HEK293 (cell line): ENCODE data around the gene BCL7A.

Experiments
- CTCF ChIP-seq: fragments of 450-650 bp; formaldehyde crosslinking; IDR thresholded peaks from 2 replicates; pipeline ENCODE4 v1.5.1; 2016; ENCODE audit warnings: missing biosample characterization, missing genetic modification characterization
- HOXC10 ChIP-seq: sonication (generic); formaldehyde crosslinking; IDR thresholded peaks from 2 replicates; pipeline ENCODE4 v1.8.1; 2023; ENCODE audit warnings: mild to moderate bottlenecking, missing genetic modification reagents
- KLF17 ChIP-seq: fragments of 450-650 bp; formaldehyde crosslinking; IDR thresholded peaks from 2 replicates; pipeline ENCODE4 v1.5.1; 2016; ENCODE audit warnings: missing biosample characterization, missing genetic modification characterization
- PBX3 ChIP-seq: sonication (generic); formaldehyde crosslinking; IDR thresholded peaks from 2 replicates; pipeline ENCODE4 v1.8.1; 2022; ENCODE audit warnings: mild to moderate bottlenecking, moderate library complexity, missing genetic modification reagents
- ZBTB10 ChIP-seq: fragments of 450-650 bp; formaldehyde crosslinking; IDR thresholded peaks from 2 replicates; pipeline ENCODE4 v1.5.1; 2016; ENCODE audit warnings: missing biosample characterization, missing genetic modification characterization
- ZNF510 ChIP-seq: fragments of 450-650 bp; formaldehyde crosslinking; IDR thresholded peaks from 2 replicates; pipeline ENCODE4 v1.5.1; 2018; ENCODE audit warnings: mild to moderate bottlenecking, missing genetic modification characterization, missing biosample characterization; ENCODE audit not compliant: insufficient replicate concordance
- TF ChIP-seq, protein P1 (sequence below): fragments of 450-650 bp; formaldehyde crosslinking; IDR thresholded peaks from 2 replicates; pipeline ENCODE4 v1.5.1; 2016; ENCODE audit warnings: missing biosample characterization, missing genetic modification characterization

DNA sequence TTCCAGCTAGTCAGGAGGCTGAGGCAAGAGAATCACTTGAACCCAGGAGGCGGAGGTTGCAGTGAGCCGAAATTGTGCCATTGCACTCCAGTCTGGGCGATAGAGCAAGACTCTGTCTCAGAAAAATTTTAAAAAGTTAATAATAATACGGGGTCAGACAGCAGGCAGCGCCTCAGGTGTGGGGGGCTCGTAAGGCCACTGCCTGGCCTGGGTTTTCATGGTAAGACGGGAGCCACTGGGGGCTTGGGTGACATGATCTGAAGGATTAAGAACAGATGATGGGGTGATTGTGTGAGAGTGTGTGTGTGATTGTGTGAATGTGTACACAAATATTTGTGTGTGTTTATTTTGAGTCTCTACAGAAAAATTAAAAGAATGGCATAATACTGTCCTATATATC is 23.6 kb downstream of the BCL7A start:
- TF ChIP-seq CTCF (tag by site-specific recombination): no peak
- TF ChIP-seq PBX3 (CRISPR knock-in tag): no peak
- no peak for TF ChIP-seq KLF17 (tag by site-specific recombination)
- TF ChIP-seq ZBTB10 (tag by site-specific recombination): no peak
- TF ChIP-seq HOXC10 (CRISPR knock-in tag): no peak
- TF ChIP-seq, protein P1, sequence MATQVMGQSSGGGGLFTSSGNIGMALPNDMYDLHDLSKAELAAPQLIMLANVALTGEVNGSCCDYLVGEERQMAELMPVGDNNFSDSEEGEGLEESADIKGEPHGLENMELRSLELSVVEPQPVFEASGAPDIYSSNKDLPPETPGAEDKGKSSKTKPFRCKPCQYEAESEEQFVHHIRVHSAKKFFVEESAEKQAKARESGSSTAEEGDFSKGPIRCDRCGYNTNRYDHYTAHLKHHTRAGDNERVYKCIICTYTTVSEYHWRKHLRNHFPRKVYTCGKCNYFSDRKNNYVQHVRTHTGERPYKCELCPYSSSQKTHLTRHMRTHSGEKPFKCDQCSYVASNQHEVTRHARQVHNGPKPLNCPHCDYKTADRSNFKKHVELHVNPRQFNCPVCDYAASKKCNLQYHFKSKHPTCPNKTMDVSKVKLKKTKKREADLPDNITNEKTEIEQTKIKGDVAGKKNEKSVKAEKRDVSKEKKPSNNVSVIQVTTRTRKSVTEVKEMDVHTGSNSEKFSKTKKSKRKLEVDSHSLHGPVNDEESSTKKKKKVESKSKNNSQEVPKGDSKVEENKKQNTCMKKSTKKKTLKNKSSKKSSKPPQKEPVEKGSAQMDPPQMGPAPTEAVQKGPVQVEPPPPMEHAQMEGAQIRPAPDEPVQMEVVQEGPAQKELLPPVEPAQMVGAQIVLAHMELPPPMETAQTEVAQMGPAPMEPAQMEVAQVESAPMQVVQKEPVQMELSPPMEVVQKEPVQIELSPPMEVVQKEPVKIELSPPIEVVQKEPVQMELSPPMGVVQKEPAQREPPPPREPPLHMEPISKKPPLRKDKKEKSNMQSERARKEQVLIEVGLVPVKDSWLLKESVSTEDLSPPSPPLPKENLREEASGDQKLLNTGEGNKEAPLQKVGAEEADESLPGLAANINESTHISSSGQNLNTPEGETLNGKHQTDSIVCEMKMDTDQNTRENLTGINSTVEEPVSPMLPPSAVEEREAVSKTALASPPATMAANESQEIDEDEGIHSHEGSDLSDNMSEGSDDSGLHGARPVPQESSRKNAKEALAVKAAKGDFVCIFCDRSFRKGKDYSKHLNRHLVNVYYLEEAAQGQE (tag by site-specific recombination): no peak
- no peak for TF ChIP-seq ZNF510 (tag by site-specific recombination)
